Spleen (tissue), 7 donors: Measurements from ENCODE around the gene METTL23.
"Not testable (repeated sequence)": the region's sequence is repeated elsewhere in the genome, so short reads cannot be mapped to it uniquely, and the experiment has no call there.

ENCODE experiments used
- CTCF ChIP-seq, 11 experiments: fragments of 200-600 bp in 7 of 11; fragments of 450-650 bp in 4 of 11; sonication (generic) in 4 of 11; IDR thresholded peaks in 8 of 11; conservative IDR thresholded peaks in 3 of 11; 1 replicate in 7 of 11; 2 replicates in 4 of 11; pipeline versions ENCODE4 v1.4.0 to v1.8.0; 2016 to 2021; ENCODE audit warnings: antibody characterized with exemption in 11 of 11, inconsistent platforms in 4 of 11, mild to moderate bottlenecking in 1 of 11
- POLR2A ChIP-seq, 3 donors: fragments of 450-650 bp; IDR thresholded peaks; one replicate each; pipeline ENCODE4 v1.5.1; 2017; ENCODE audit warnings: antibody characterized with exemption in 3 of 3, mild to moderate bottlenecking in 1 of 3
- POLR2AphosphoS5 ChIP-seq, 3 donors: sonication (generic); formaldehyde crosslinking; IDR thresholded peaks; one replicate each; pipeline ENCODE4 v1.5.1; 2017; ENCODE audit warnings: antibody characterized with exemption in 3 of 3
- donor health status: DM: no; HTN: no; CAD: no; lungs with moderate emphysema.
- donor health status: DM: no; HTN: no; CAD: no.
- donor health status: DM: no; HTN: no; CAD: no.

DNA sequence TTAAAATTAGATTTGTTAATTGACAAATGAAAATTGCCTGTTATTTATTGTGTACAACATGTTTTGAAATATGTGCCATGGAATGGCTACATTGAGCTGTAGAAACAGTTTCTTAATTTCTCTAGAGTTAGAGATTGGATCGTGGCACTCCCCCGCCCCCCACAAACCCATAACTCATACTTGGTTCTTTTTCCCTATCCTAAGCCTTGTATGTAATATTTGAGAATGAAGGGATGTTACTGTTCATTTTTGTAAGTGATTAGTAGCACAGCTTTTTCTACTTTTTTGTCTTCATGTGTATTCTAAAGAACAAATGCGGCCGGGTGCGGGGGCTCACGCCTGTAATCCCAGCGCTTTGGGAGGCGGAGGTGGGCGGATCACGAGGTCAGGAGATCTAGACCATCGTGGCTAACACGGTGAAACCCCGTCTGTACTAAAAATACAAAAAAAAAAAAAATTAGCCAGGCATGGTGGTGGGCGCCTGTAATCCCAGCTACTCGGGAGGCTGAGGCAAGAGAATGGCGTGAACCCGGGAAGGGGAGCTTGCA is 13.0 kb downstream of the METTL23 start:
- TF ChIP-seq CTCF (IDR thresholded peaks at IDR 0.05 in 8 of 11, conservative IDR thresholded peaks at IDR 0.05 in 3 of 11); POLR2A (IDR thresholded peaks at IDR 0.05); POLR2AphosphoS5 (IDR thresholded peaks at IDR 0.05): not testable (repeated sequence)
